GM18870 (cell line): ENCODE measurements around the gene TBX21.

ENCODE experiments used
- ATAC-seq: cut with Tn5 transposase; IDR thresholded peaks from one replicate; pipeline ENCODE4 v1.9.1; 2021; ENCODE audit warnings: moderate library complexity; ENCODE audit not compliant: unreplicated experiment

Gene TBX21, protein sequence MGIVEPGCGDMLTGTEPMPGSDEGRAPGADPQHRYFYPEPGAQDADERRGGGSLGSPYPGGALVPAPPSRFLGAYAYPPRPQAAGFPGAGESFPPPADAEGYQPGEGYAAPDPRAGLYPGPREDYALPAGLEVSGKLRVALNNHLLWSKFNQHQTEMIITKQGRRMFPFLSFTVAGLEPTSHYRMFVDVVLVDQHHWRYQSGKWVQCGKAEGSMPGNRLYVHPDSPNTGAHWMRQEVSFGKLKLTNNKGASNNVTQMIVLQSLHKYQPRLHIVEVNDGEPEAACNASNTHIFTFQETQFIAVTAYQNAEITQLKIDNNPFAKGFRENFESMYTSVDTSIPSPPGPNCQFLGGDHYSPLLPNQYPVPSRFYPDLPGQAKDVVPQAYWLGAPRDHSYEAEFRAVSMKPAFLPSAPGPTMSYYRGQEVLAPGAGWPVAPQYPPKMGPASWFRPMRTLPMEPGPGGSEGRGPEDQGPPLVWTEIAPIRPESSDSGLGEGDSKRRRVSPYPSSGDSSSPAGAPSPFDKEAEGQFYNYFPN

GRCh38 chr17:47733047-47733673, at the start of gene TBX21:
TBX21 (plus strand) TSS chr17:47733236; CDS start chr17:47733455, 219 bp downstream.
- ATAC-seq, result no peak

- no peak for ATAC-seq
Measured at GRCh38 chr17:47684025-47684424, 49.0 kb upstream of the TBX21 start.

GRCh38 chr17:47684535-47685193, 48.4 kb upstream of the TBX21 start:
- no peak for ATAC-seq

DNA sequence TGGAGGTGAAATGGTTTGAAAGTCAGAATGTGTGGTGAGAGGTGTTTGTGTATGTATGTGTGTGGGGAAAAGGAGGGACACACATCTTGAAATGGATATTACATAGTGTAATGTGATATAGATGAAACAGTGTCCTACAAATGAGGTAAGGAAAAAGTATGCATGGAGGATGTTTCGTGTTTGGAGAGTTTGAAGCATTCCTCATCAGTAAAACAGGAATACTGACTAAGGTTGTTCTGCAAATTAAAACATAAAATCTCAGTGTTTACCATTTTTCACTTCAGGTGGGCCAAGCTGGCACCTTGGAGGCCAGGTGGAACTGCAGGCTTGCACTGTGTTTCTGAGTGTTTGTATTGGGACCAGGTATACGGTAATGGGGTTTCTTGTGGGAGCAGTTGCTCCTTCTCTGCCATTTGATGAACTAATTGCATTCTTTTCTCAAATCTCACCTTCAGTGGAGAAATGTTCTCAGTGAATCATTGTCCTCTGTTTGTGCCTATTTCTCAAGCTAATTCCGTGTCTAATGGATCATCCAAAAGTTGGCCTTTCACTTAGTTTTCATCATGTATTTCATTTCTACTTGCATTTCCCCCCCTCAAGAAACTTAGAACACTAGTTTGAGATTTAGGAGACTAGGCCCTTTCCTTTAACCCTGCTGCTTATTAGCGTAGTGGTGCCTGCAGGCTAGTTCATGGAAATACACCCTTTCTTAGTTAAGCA, 47.3 kb upstream of the TBX21 start:
- no peak for ATAC-seq

- no peak for ATAC-seq
Measured at GRCh38 chr17:47686276-47686635, 46.8 kb upstream of the TBX21 start.

DNA sequence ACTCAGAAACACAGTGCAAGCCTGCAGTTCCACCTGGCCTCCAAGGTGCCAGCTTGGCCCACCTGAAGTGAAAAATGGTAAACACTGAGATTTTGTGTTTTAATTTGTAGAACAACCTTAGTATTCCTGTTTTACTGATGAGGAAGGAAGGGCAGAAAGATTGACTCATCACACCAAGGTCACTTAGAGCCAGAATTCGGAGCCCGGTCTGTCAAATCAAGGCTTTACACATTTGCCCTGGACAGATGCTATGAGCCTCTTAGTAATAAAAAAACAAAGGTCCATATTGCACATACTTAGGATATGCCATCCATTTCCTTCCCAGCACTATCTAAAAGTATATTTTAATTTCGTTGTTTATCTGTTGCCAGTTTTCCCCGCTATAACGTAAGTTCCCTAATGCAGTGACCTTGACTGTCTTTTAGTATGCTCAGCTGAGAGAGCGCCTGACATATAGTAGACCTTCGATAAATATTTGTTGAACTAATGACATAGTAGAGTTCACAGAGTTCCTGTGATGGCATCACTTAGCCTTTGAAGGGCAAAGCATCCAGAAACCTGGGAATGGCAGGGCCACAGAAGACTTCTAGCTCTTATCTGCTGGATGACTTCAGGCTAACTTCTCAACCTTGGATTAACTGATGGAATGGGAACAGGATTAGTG, 46.2 kb upstream of the TBX21 start:
- no peak for ATAC-seq

- ATAC-seq, result no peak
Measured at GRCh38 chr17:47687328-47687690, 45.7 kb upstream of the TBX21 start.

- no peak for ATAC-seq
Measured at GRCh38 chr17:47687748-47688147, 45.3 kb upstream of the TBX21 start.

DNA sequence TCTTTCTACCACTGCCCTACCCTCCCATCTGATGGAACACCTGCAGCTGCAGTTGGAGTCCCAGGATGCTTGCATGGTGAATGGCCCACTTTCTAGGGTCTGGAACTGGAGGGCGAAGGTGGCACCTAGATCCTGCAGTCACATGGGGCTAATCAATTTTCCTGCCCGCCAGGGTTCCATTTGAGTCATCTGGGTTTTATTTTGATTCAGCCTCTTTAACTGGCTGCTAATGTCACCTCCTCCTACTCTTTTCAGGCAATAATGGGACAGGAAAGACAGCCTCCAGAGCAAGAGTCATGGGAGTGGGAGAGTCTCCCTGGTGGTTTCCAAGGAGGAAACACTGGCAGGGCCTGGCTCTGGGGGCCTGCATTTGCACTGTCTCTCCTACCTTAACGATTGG, 42.9 kb upstream of the TBX21 start:
- ATAC-seq, result no peak

- no peak for ATAC-seq
Measured at GRCh38 chr17:47692137-47692894, 40.7 kb upstream of the TBX21 start.

GRCh38 chr17:47692895-47693730, 39.9 kb upstream of the TBX21 start:
- ATAC-seq, result no peak

GRCh38 chr17:47693731-47694580, 39.1 kb upstream of the TBX21 start, which contains the start of gene TBKBP1:
TBKBP1 (plus strand) TSS chr17:47694161; CDS start chr17:47696113, 1,952 bp downstream.
- no peak for ATAC-seq

- no peak for ATAC-seq
Measured at GRCh38 chr17:47694581-47695428, 38.2 kb upstream of the TBX21 start.

DNA sequence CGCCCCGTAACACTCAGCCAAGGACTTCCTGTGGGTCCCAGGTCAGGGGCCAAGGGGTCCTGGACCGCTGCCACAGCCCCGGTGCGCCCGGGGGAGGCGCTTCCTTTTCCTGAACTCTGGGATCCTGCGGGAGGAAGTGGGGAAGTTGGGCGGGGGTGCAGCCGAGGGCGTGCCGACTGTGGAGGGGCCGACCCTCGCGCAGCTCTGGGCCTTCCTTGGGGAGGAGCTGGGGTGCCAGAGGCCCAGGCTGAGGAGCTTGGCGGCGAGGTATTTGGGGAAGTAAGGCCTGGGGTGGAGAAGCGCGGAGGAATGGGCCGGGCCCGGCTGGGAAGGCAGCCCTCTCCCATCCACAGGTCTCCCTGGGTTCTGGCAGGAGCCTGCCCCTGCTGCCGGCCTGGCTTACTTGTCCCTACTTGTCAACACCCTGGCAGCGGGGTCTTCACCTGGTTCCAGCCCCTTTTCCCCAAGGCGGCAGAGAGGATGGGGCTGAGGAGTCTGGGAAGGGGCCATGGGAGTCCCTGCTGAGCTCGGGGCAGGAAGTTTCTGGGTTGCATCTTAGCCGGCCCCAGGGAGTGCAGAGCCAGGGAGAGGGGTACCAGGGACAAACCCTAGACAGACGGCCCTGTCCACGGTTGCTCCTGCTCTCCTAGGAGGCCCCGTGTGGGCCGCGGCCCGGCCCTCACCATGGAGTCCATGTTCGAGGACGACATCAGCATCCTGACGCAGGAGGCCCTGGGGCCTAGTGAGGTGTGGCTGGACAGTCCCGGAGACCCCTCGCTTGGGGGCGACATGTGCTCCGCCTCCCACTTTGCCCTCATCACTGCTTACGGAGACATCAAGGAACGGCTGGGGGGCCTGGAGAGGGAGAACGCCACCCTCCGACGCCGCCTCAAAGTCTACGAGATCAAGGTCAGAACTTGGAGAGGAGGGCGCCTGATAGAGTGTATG, 37.3 kb upstream of the TBX21 start:
- no peak for ATAC-seq

- no peak for ATAC-seq
Measured at GRCh38 chr17:47696717-47697642, 36.1 kb upstream of the TBX21 start.
